ENCODE results near the gene KCNQ1. TPM values are rescaled to one million over a fixed set of nuclear protein-coding genes. Genes with fewer than 3 reads are reported as not detected.
A peak's percentile ranks its signal among the peaks of the same experiment; 100 is the strongest.

The KCNQ1 gene
- total RNA-seq, 1 donor from 2014 or later = 1.6 TPM

- H3K36me3 ChIP-seq (ENCODE audit: control insufficient read depth, insufficient read depth, low read length) = no peaks in the 10 kb centered on the region
- H3K27me3 ChIP-seq (ENCODE audit: control insufficient read depth, insufficient read depth, low read length) = no peaks in the 10 kb centered on the region
- TF ChIP-seq CTCF (IDR thresholded peaks at IDR 0.05; ENCODE audit: insufficient read depth, low read length, severe bottlenecking) = no peak
- DNase-seq (ENCODE audit: low read depth) = no peak
- H3K4me3 ChIP-seq (ENCODE audit: low read depth, low read length) = no peak overlapping the region
- no peak for FAIRE-seq
Observed at GRCh38 chr11:2569321-2569721, 124.5 kb downstream of the KCNQ1 start.

GRCh38 chr11:2569731-2570210 is 125.0 kb downstream of the KCNQ1 start:
- Histone ChIP-seq H3K4me3 (ENCODE audit: low read depth, low read length) (no peak overlapping the region), H3K36me3 (ENCODE audit: control insufficient read depth, insufficient read depth, low read length) (no peaks in the 10 kb centered on the region), H3K27me3 (ENCODE audit: control insufficient read depth, insufficient read depth, low read length) (no peaks in the 10 kb centered on the region)
- FAIRE-seq (no peak), DNase-seq (ENCODE audit: low read depth) (no peak)
- no peak for TF ChIP-seq CTCF (IDR thresholded peaks at IDR 0.05; ENCODE audit: insufficient read depth, low read length, severe bottlenecking)

GRCh38 chr11:2570211-2570811 is 125.5 kb downstream of the KCNQ1 start:
- H3K27me3 ChIP-seq (ENCODE audit: control insufficient read depth, insufficient read depth, low read length) = no peaks in the 10 kb centered on the region
- no peak for TF ChIP-seq CTCF (IDR thresholded peaks at IDR 0.05; ENCODE audit: insufficient read depth, low read length, severe bottlenecking)
- H3K4me3 ChIP-seq (ENCODE audit: low read depth, low read length) = no peak overlapping the region
- H3K36me3 ChIP-seq (ENCODE audit: control insufficient read depth, insufficient read depth, low read length) = no peaks in the 10 kb centered on the region
- DNase-seq (ENCODE audit: low read depth) = no peak
- peak; percentile 68 for FAIRE-seq

GRCh38 chr11:2570841-2571597 is 126.2 kb downstream of the KCNQ1 start:
- no peak for TF ChIP-seq CTCF (IDR thresholded peaks at IDR 0.05; ENCODE audit: insufficient read depth, low read length, severe bottlenecking)
- H3K4me3 ChIP-seq (ENCODE audit: low read depth, low read length) = no peak overlapping the region
- no peak for DNase-seq (ENCODE audit: low read depth)
- no peak for FAIRE-seq
- H3K36me3 ChIP-seq (ENCODE audit: control insufficient read depth, insufficient read depth, low read length) = no peaks in the 10 kb centered on the region
- no peaks in the 10 kb centered on the region for H3K27me3 ChIP-seq (ENCODE audit: control insufficient read depth, insufficient read depth, low read length)

- no peak for TF ChIP-seq CTCF (IDR thresholded peaks at IDR 0.05; ENCODE audit: insufficient read depth, low read length, severe bottlenecking)
- DNase-seq (ENCODE audit: low read depth) = no peak
- Histone ChIP-seq H3K27me3 (ENCODE audit: control insufficient read depth, insufficient read depth, low read length) (no peaks in the 10 kb centered on the region), H3K36me3 (ENCODE audit: control insufficient read depth, insufficient read depth, low read length) (no peaks in the 10 kb centered on the region), H3K4me3 (ENCODE audit: low read depth, low read length) (no peak overlapping the region)
- no peak for FAIRE-seq
Observed at GRCh38 chr11:2571598-2572281, 126.9 kb downstream of the KCNQ1 start.

Measured in bronchial epithelial cell (primary cell).